Gastrocnemius medialis (tissue), 4 donors: Measurements from ENCODE around the gene NAV3.

Source experiments
- POLR2A ChIP-seq, 2 donors: fragments of 450-650 bp; IDR thresholded peaks; one replicate each; pipeline ENCODE4 v1.6.1; 2017; ENCODE audit warnings: antibody characterized with exemption in 2 of 2, mild to moderate bottlenecking in 2 of 2, moderate library complexity in 2 of 2
- TF ChIP-seq, protein P1 (sequence below), 5 experiments: fragments of 450-650 bp in 3 of 5; fragments of 200-600 bp in 2 of 5; sonication (generic) in 2 of 5; IDR thresholded peaks in 4 of 5; conservative IDR thresholded peaks in 1 of 5; 1 replicate in 4 of 5; 2 replicates in 1 of 5; pipeline ENCODE4 v1.5.1; 2016 to 2019; ENCODE audit warnings: antibody characterized with exemption in 5 of 5, mild to moderate bottlenecking in 3 of 5, moderate library complexity in 3 of 5

- TF ChIP-seq, protein P1, sequence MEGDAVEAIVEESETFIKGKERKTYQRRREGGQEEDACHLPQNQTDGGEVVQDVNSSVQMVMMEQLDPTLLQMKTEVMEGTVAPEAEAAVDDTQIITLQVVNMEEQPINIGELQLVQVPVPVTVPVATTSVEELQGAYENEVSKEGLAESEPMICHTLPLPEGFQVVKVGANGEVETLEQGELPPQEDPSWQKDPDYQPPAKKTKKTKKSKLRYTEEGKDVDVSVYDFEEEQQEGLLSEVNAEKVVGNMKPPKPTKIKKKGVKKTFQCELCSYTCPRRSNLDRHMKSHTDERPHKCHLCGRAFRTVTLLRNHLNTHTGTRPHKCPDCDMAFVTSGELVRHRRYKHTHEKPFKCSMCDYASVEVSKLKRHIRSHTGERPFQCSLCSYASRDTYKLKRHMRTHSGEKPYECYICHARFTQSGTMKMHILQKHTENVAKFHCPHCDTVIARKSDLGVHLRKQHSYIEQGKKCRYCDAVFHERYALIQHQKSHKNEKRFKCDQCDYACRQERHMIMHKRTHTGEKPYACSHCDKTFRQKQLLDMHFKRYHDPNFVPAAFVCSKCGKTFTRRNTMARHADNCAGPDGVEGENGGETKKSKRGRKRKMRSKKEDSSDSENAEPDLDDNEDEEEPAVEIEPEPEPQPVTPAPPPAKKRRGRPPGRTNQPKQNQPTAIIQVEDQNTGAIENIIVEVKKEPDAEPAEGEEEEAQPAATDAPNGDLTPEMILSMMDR (IDR thresholded peaks at IDR 0.05 in 4 of 5, conservative IDR thresholded peaks at IDR 0.05 in 1 of 5) = no peak
- TF ChIP-seq POLR2A (IDR thresholded peaks at IDR 0.05) = no peak
Observed at GRCh38 chr12:78208092-78208491, 377.4 kb downstream of the NAV3 start.
